HFFc6 (cell line): Measurements from ENCODE around the gene CCDC57. TPM values are rescaled to one million over a fixed set of nuclear protein-coding genes. Genes with fewer than 3 reads are reported as not detected.

Experiments
- DNase-seq: peaks from one replicate; pipeline ENCODE4 v3.0.0-alpha.2; 2018
- H3K27ac Mint-ChIP-seq: 2 replicates; pipeline ENCODE4 v1.8.0; 2020; ENCODE audit warnings: mild to moderate bottlenecking, mixed read lengths
- H3K27me3 Mint-ChIP-seq: 2 replicates; pipeline ENCODE4 v1.8.0; 2021; ENCODE audit warnings: mild to moderate bottlenecking, moderate library complexity, mixed read lengths; ENCODE audit not compliant: insufficient read depth
- H3K36me3 Mint-ChIP-seq: 2 replicates; pipeline ENCODE4 v1.8.0; 2021; ENCODE audit warnings: low read depth, mixed read lengths
- H3K4me1 Mint-ChIP-seq: 2 replicates; pipeline ENCODE4 v1.8.0; 2020; ENCODE audit warnings: low read depth, mixed read lengths
- H3K4me3 Mint-ChIP-seq: 2 replicates; pipeline ENCODE4 v1.8.0; 2020; ENCODE audit warnings: mild to moderate bottlenecking, moderate library complexity, mixed read lengths
- H3K9me3 Mint-ChIP-seq: 2 replicates; pipeline ENCODE4 v1.8.0; 2020; ENCODE audit warnings: mild to moderate bottlenecking, mixed read lengths
- CTCF ChIP-seq: fragments of 200-600 bp; sonication (generic); IDR thresholded peaks from 2 replicates; pipeline ENCODE4 v1.5.0; 2021; ENCODE audit warnings: antibody characterized with exemption, mild to moderate bottlenecking
- total RNA-seq, 6 experiments: library from RNA; stranded (reverse); fragmentation: NEBNext Ultra II Directional; extraction: Animal tissue kit (Norgen Biotek cat#: 25700); gene quantifications; 2 replicates in 1 of 6; 3 replicates in 5 of 6; pipeline ENCODE4 v1.2.3, GENCODE V29; 2021

CCDC57 gene
- total RNA-seq, 6 experiments from 2014 or later = 12.8 to 15.6 (median 13.6) TPM

GRCh38 chr17:82076785-82077591 is 135.7 kb downstream of the CCDC57 start:
- peaks cover 15% of the 10 kb centered on the region for H3K27me3 Mint-ChIP-seq
- no peak for TF ChIP-seq CTCF
- no peak for DNase-seq
- no peak overlapping the region for H3K27ac Mint-ChIP-seq
- no peaks in the 10 kb centered on the region for H3K9me3 Mint-ChIP-seq
- H3K36me3 Mint-ChIP-seq = peaks cover 8% of the 10 kb centered on the region; the same call in 1 of the 2 replicates
- H3K4me1 Mint-ChIP-seq = no peaks in the 10 kb centered on the region
- H3K4me3 Mint-ChIP-seq = no peak overlapping the region

- no peak for DNase-seq
- Mint-ChIP-seq H3K4me3 (no peak overlapping the region), H3K9me3 (no peaks in the 10 kb centered on the region), H3K27me3 (peaks cover 15% of the 10 kb centered on the region), H3K27ac (no peak overlapping the region), H3K36me3 (peaks cover 8% of the 10 kb centered on the region; the same call in 1 of the 2 replicates), H3K4me1 (no peaks in the 10 kb centered on the region)
- TF ChIP-seq CTCF = no peak
Observed at GRCh38 chr17:82076018-82076784, 136.4 kb downstream of the CCDC57 start.

- DNase-seq = no peak
- no peak overlapping the region for H3K27ac Mint-ChIP-seq
Observed at GRCh38 chr17:82073446-82073845, 139.2 kb downstream of the CCDC57 start.

GRCh38 chr17:82072827-82073226 is 139.8 kb downstream of the CCDC57 start:
- no peak for TF ChIP-seq CTCF
- H3K4me1 Mint-ChIP-seq = no peaks in the 10 kb centered on the region
- H3K4me3 Mint-ChIP-seq = no peak overlapping the region
- peaks cover 15% of the 10 kb centered on the region for H3K27me3 Mint-ChIP-seq
- DNase-seq = no peak
- H3K9me3 Mint-ChIP-seq = no peaks in the 10 kb centered on the region
- no peak overlapping the region for H3K27ac Mint-ChIP-seq
- no peaks in the 10 kb centered on the region for H3K36me3 Mint-ChIP-seq

More at GRCh38 chr17:82073446-82073845, 139.2 kb downstream of the CCDC57 start:
- Mint-ChIP-seq H3K27me3 (peaks cover 15% of the 10 kb centered on the region), H3K4me1 (no peaks in the 10 kb centered on the region), H3K9me3 (no peaks in the 10 kb centered on the region), H3K4me3 (no peak overlapping the region), H3K36me3 (0 out of 2 replicates have a peak, but pooled peaks cover 4% of the 10 kb centered on the region)
- TF ChIP-seq CTCF = no peak

- Mint-ChIP-seq H3K4me3 (no peak overlapping the region), H3K36me3 (no peaks in the 10 kb centered on the region), H3K27me3 (peaks cover 8% of the 10 kb centered on the region), H3K9me3 (no peaks in the 10 kb centered on the region), H3K27ac (no peak overlapping the region), H3K4me1 (no peaks in the 10 kb centered on the region)
- no peak for DNase-seq
- no peak for TF ChIP-seq CTCF
Observed at GRCh38 chr17:82070611-82071010, 142.0 kb downstream of the CCDC57 start.
